Liver (tissue), 9 donors: ENCODE measurements around the gene ECSCR. TPM values are rescaled to one million over a fixed set of nuclear protein-coding genes. Genes with fewer than 3 reads are reported as not detected.

Source experiments
- DNase-seq: peaks from one replicate; pipeline ENCODE4 v3.0.0-alpha.2; 2017; ENCODE audit warnings: low spot score
- H3K27ac ChIP-seq, 2 donors: one replicate each; pipeline ENCODE4 v1.7.0; 2013; ENCODE audit warnings: inconsistent platforms in 2 of 2, low read length in 2 of 2, control low read depth in 1 of 2, low read depth in 1 of 2, mild to moderate bottlenecking in 1 of 2
- H3K27me3 ChIP-seq, 4 donors: one replicate each; pipeline versions ENCODE4 v1.6.1 to v1.7.0; 2013; ENCODE audit warnings: low read length in 3 of 4, inconsistent platforms in 1 of 4, mild to moderate bottlenecking in 1 of 4, moderate library complexity in 1 of 4; ENCODE audit not compliant: control insufficient read depth in 4 of 4, insufficient read depth in 4 of 4
- H3K36me3 ChIP-seq, 4 donors: one replicate each; pipeline versions ENCODE4 v1.6.1 to v1.7.0; 2013; ENCODE audit warnings: low read length in 3 of 4, mild to moderate bottlenecking in 3 of 4, low read depth in 1 of 4, moderate library complexity in 1 of 4; ENCODE audit not compliant: control insufficient read depth in 4 of 4, insufficient read depth in 3 of 4
- H3K4me1 ChIP-seq, 4 donors: one replicate each; pipeline versions ENCODE4 v1.6.1 to v1.7.0; 2013; ENCODE audit warnings: low read length in 3 of 4, mild to moderate bottlenecking in 3 of 4, moderate library complexity in 1 of 4; ENCODE audit not compliant: control insufficient read depth in 4 of 4, insufficient read depth in 4 of 4
- H3K4me3 ChIP-seq, 3 donors: one replicate each; pipeline versions ENCODE4 v1.6.1 to v1.7.0; 2013; ENCODE audit warnings: low read length in 3 of 3, control low read depth in 1 of 3, low read depth in 1 of 3, mild to moderate bottlenecking in 1 of 3
- H3K9ac ChIP-seq, 2 donors: one replicate each; pipeline ENCODE4 v1.7.0; 2013; ENCODE audit warnings: low read length in 2 of 2, mild to moderate bottlenecking in 2 of 2, moderate library complexity in 2 of 2, control low read depth in 1 of 2, low read depth in 1 of 2
- H3K9me3 ChIP-seq, 4 donors: one replicate each; pipeline versions ENCODE4 v1.6.1 to v1.7.0; 2013; ENCODE audit warnings: low read length in 3 of 4; ENCODE audit not compliant: control insufficient read depth in 4 of 4
- EGR1 ChIP-seq, 2 donors: IDR thresholded peaks; 2 replicates each; pipeline ENCODE4 v1.6.1; 2016 to 2018; ENCODE audit warnings: antibody characterized with exemption in 2 of 2, low read depth in 2 of 2
- FOXA1 ChIP-seq: IDR thresholded peaks from 2 replicates; pipeline ENCODE4 v1.6.1; 2016; ENCODE audit warnings: antibody characterized with exemption
- FOXA2 ChIP-seq: IDR thresholded peaks from 2 replicates; pipeline ENCODE4 v1.6.1; 2016; ENCODE audit warnings: antibody characterized with exemption
- GABPA ChIP-seq, 2 donors: IDR thresholded peaks in 1 of 2; conservative IDR thresholded peaks in 1 of 2; 2 replicates each; pipeline ENCODE4 v1.6.1; 2016; ENCODE audit warnings: antibody characterized with exemption in 2 of 2, mild to moderate bottlenecking in 1 of 2, moderate library complexity in 1 of 2
- HNF4A ChIP-seq, 2 donors: conservative IDR thresholded peaks; 2 replicates each; pipeline ENCODE4 v1.6.1; 2016; ENCODE audit warnings: antibody characterized with exemption in 2 of 2, mild to moderate bottlenecking in 2 of 2
- HNF4G ChIP-seq: IDR thresholded peaks from 2 replicates; pipeline ENCODE4 v1.6.1; 2016; ENCODE audit warnings: antibody characterized with exemption
- JUND ChIP-seq, 2 donors: IDR thresholded peaks; 2 replicates each; pipeline ENCODE4 v1.6.1; 2016; ENCODE audit warnings: antibody characterized with exemption in 2 of 2
- NR2F2 ChIP-seq: IDR thresholded peaks from 2 replicates; pipeline ENCODE4 v1.6.1; 2016; ENCODE audit warnings: antibody characterized with exemption
- RAD21 ChIP-seq, 2 donors: IDR thresholded peaks; 2 replicates each; pipeline ENCODE4 v1.6.1; 2016; ENCODE audit warnings: antibody characterized with exemption in 2 of 2, mild to moderate bottlenecking in 2 of 2
- RXRA ChIP-seq, 2 donors: IDR thresholded peaks; 2 replicates each; pipeline ENCODE4 v1.6.1; 2017 to 2018; ENCODE audit warnings: antibody characterized with exemption in 2 of 2, mild to moderate bottlenecking in 1 of 2
- SP1 ChIP-seq: IDR thresholded peaks from 2 replicates; pipeline ENCODE4 v1.6.1; 2018; ENCODE audit warnings: antibody characterized with exemption, mild to moderate bottlenecking
- TAF1 ChIP-seq: conservative IDR thresholded peaks from 2 replicates; pipeline ENCODE4 v1.6.1; 2016; ENCODE audit warnings: antibody characterized with exemption, mild to moderate bottlenecking
- YY1 ChIP-seq: IDR thresholded peaks from 2 replicates; pipeline ENCODE4 v1.6.1; 2016; ENCODE audit warnings: antibody characterized with exemption, mild to moderate bottlenecking
- WGBS: extraction: QIAGEN DNeasy Blood & Tissue Kit; methylation state at CpG from one replicate; pipeline ENCODE4 v1.1.7; 2013; 5-methylcytosine and 5-hydroxymethylcytosine counted together
- polyA plus RNA-seq, 2 donors: library from polyadenylated mRNA; stranded (reverse) in 1 of 2; unstranded in 1 of 2; fragments of 200-250 nt in 1 of 2; fragments of >200 nt in 1 of 2; fragmentation: Nextera tagmentation in 1 of 2; extraction: Ambion mirVana in 1 of 2; gene quantifications; one replicate each; pipeline versions ENCODE4 v1.2.1 to v1.2.3, GENCODE V29; 2013 to 2015
- total RNA-seq, 2 donors: library from RNA; depleted of rRNA; stranded (reverse); fragments of >200 nt; gene quantifications; one replicate each; pipeline ENCODE4 v1.2.3, GENCODE V29; 2014
- TF ChIP-seq, protein P1 (sequence below): fragments of 150-350 bp; IDR thresholded peaks from 2 replicates; pipeline ENCODE4 v1.5.1; 2017; ENCODE audit warnings: improper control_type of control experiment, low read depth, low read length; ENCODE audit not compliant: missing input control
- TF ChIP-seq, protein P2 (sequence below): IDR thresholded peaks from 2 replicates; pipeline ENCODE4 v1.6.1; 2016; ENCODE audit warnings: antibody characterized with exemption
- TF ChIP-seq, protein P3 (sequence below): IDR thresholded peaks from 2 replicates; pipeline ENCODE4 v1.6.1; 2016; ENCODE audit warnings: antibody characterized with exemption
- TF ChIP-seq, protein P4 (sequence below): IDR thresholded peaks from 2 replicates; pipeline ENCODE4 v1.6.1; 2016; ENCODE audit warnings: antibody characterized with exemption
- donor health status: healthy.
- donor health status: healthy.
- donor health status: healthy.
- donor health status: healthy.
- donor health status: healthy.

ECSCR gene
- total and polyA plus RNA-seq, 4 donors, result 3.2 to 4.9 (median 3.5) TPM

DNA sequence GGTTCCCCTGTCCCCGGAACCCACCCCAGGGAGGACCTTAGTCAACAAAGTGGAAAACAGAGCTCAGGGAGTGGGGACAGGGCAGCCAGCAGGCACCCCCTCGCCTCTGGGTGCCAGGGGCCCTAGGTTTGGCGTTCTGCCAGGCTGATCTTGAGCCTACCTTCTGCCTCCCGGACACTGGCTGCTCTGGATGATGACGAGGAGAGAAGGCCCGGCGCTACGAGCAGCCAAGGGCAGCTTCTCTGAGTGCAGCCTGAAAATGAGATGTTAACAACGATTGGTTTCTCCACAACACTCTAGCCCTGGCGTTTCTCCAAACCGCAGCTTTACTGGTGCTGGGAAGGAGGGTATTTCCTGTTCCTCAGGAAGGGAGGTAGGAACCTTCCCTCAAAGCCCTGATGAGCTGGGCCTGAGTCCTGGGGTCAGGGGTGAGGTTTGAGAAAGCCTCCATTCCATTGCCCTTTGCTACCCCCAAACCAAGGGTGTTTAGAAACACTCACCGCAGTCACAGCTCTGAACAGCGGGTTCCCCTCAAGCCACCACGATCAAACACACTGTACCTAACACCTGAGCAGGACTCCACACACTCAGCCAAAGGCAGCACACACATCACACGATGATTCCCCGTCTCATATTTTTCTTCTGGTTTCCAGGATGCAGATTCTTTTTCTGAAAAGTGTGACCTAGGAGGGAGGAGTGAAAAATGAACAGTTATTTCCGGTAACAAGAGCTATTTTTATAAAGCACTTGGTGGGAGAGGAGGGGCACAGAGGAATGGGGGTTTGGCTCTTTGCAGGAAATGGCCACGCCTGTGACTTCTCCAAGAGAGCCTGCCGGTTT lies 19.7 kb upstream of the ECSCR start, which contains the start of gene STING1:
STING1 (minus strand) TSS at position 709 of the 840 bp plus-strand sequence. CDS start 1,054 bp downstream, outside the sequence.
- WGBS, result 50% methylated on average over 19 of the region's 19 CpGs
- TF ChIP-seq GABPA (IDR thresholded peaks at IDR 0.05 in 1 of 2, conservative IDR thresholded peaks at IDR 0.05 in 1 of 2) (no peak), NR2F2 (peak; percentile 49), SP1 (peak; percentile 33)
- no peaks in the 10 kb centered on the region for H3K36me3 ChIP-seq
- H3K27ac ChIP-seq, result peak within 1 kb of the TSS; percentile 74 to 77
- peaks cover 0 to 5% (median 0%) of the 10 kb centered on the region in 4 donors for H3K4me1 ChIP-seq
- DNase-seq, result peak; percentile 49
- H3K27me3 ChIP-seq, result no peaks in the 10 kb centered on the region
- H3K9ac ChIP-seq, result peak within 1 kb of the TSS; percentile 62 to 70
- H3K4me3 ChIP-seq, result peak within 1 kb of the TSS in 2 of 3 donors; percentile 31 to 44
- no peaks in the 10 kb centered on the region for H3K9me3 ChIP-seq

DNA sequence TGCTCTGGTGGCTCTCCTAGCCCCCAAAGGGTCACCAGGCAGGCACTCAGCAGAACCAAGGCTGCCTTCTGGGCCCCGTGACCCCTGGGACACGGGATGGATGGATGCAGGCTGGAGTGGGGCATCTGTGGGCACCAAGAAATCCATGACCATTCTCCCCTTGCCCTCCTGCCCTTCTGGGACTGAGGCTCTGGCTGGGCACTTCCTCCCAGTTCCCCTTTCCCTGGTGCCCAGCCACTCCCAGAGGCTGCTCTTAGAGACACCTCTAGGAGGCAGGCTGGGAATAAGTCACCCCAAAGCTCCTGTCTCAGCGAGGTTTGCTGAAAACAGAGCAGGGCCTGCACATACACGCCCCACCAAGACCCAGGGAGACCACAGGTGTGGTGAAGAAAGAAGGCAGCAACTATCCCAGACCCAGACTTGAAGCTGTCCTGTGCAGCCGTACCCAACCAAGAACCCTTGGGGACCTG lies 19.1 kb upstream of the ECSCR start:
- no peaks in the 10 kb centered on the region for H3K27me3 ChIP-seq
- no peaks in the 10 kb centered on the region for H3K36me3 ChIP-seq
- peak overlapping the region; percentile 74 to 77 for H3K27ac ChIP-seq
- peaks cover 0 to 5% (median 0%) of the 10 kb centered on the region in 4 donors for H3K4me1 ChIP-seq
- H3K9ac ChIP-seq, result peak overlapping the region; percentile 62 to 70
- 68% methylated on average over 5 of the region's 5 CpGs for WGBS
- peak overlapping the region in 2 of 3 donors; percentile 31 to 44 for H3K4me3 ChIP-seq
- no peak for DNase-seq
- TF ChIP-seq FOXA2, result no peak
- TF ChIP-seq HNF4A (conservative IDR thresholded peaks at IDR 0.05), result no peak
- no peak for TF ChIP-seq EGR1 (IDR thresholded peaks at IDR 0.05; ENCODE audit: low read depth in 2 of 2)
- TF ChIP-seq RXRA (IDR thresholded peaks at IDR 0.05), result no peak
- no peak for TF ChIP-seq YY1
- TF ChIP-seq, protein P1, sequence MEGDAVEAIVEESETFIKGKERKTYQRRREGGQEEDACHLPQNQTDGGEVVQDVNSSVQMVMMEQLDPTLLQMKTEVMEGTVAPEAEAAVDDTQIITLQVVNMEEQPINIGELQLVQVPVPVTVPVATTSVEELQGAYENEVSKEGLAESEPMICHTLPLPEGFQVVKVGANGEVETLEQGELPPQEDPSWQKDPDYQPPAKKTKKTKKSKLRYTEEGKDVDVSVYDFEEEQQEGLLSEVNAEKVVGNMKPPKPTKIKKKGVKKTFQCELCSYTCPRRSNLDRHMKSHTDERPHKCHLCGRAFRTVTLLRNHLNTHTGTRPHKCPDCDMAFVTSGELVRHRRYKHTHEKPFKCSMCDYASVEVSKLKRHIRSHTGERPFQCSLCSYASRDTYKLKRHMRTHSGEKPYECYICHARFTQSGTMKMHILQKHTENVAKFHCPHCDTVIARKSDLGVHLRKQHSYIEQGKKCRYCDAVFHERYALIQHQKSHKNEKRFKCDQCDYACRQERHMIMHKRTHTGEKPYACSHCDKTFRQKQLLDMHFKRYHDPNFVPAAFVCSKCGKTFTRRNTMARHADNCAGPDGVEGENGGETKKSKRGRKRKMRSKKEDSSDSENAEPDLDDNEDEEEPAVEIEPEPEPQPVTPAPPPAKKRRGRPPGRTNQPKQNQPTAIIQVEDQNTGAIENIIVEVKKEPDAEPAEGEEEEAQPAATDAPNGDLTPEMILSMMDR, result no peak
- no peak for TF ChIP-seq RAD21 (IDR thresholded peaks at IDR 0.05)
- TF ChIP-seq TAF1, result no peak
- TF ChIP-seq, protein P2, sequence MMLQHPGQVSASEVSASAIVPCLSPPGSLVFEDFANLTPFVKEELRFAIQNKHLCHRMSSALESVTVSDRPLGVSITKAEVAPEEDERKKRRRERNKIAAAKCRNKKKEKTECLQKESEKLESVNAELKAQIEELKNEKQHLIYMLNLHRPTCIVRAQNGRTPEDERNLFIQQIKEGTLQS, result no peak
- TF ChIP-seq, protein P3, sequence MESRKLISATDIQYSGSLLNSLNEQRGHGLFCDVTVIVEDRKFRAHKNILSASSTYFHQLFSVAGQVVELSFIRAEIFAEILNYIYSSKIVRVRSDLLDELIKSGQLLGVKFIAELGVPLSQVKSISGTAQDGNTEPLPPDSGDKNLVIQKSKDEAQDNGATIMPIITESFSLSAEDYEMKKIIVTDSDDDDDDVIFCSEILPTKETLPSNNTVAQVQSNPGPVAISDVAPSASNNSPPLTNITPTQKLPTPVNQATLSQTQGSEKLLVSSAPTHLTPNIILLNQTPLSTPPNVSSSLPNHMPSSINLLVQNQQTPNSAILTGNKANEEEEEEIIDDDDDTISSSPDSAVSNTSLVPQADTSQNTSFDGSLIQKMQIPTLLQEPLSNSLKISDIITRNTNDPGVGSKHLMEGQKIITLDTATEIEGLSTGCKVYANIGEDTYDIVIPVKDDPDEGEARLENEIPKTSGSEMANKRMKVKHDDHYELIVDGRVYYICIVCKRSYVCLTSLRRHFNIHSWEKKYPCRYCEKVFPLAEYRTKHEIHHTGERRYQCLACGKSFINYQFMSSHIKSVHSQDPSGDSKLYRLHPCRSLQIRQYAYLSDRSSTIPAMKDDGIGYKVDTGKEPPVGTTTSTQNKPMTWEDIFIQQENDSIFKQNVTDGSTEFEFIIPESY, result no peak
- no peaks in the 10 kb centered on the region for H3K9me3 ChIP-seq

DNA sequence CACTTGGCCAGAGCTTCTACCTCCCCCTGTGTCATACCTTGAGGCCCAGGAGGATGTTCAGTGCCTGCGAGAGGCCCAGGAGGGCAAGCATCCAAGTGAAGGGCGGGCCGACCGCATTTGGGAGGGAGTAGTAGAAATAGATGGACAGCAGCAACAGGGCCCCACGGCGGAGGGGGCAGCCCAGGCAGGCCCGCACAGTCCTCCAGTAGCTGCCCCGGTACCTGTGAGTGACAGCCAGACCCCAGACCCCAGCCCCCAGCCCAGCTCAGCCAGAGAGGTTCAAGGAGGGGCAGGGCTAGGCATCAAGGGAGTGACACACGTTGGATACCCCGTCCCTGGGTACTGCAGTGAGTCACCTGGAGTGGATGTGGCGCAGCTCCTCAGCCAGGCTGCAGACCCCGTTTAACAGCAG lies 18.6 kb upstream of the ECSCR start:
- Histone ChIP-seq H3K27me3 (no peaks in the 10 kb centered on the region), H3K4me1 (peaks cover 0 to 5% (median 0%) of the 10 kb centered on the region in 4 donors), H3K9me3 (no peaks in the 10 kb centered on the region), H3K36me3 (no peaks in the 10 kb centered on the region), H3K4me3 (peak overlapping the region in 2 of 3 donors; percentile 31 to 44), H3K27ac (peak overlapping the region in 1 of 2 donors; percentile 77), H3K9ac (no peak overlapping the region)
- DNase-seq, result no peak
- WGBS, result 75% methylated on average over 12 of the region's 12 CpGs
- TF ChIP-seq FOXA1 (no peak), TAF1 (no peak), RAD21 (IDR thresholded peaks at IDR 0.05) (no peak), JUND (IDR thresholded peaks at IDR 0.05) (no peak), SP1 (no peak), NR2F2 (no peak), FOXA2 (no peak), EGR1 (IDR thresholded peaks at IDR 0.05; ENCODE audit: low read depth in 2 of 2) (no peak), HNF4G (no peak), GABPA (IDR thresholded peaks at IDR 0.05 in 1 of 2, conservative IDR thresholded peaks at IDR 0.05 in 1 of 2) (no peak)
- TF ChIP-seq, protein P4, sequence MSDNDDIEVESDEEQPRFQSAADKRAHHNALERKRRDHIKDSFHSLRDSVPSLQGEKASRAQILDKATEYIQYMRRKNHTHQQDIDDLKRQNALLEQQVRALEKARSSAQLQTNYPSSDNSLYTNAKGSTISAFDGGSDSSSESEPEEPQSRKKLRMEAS, result no peak
- TF ChIP-seq, protein P3, result no peak
- TF ChIP-seq, protein P2, result no peak
